Epidermal melanocyte (primary cell): Measurements from ENCODE around the gene ASS1.

Source experiments
- DNase-seq: peaks from one replicate; pipeline ENCODE4 v3.0.0; 2011; ENCODE audit warnings: low spot score; ENCODE audit not compliant: insufficient read length

Gene ASS1

DNA sequence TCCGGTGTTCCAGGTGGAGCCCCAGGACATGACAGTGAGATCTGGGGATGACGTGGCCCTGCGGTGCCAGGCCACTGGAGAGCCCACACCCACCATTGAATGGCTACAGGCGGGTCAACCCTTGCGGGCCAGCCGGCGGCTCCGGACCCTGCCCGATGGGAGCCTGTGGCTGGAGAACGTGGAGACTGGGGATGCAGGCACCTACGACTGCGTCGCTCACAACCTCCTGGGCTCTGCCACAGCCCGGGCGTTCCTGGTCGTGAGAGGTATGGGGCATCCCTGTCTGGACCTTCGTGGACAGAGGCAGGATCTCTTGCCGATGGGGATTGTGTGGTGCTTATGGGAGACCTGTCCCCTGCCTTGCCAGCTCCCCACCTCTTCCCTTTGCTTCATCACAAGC, 26.0 kb upstream of the ASS1 start:
- DNase-seq: no peak

DNA sequence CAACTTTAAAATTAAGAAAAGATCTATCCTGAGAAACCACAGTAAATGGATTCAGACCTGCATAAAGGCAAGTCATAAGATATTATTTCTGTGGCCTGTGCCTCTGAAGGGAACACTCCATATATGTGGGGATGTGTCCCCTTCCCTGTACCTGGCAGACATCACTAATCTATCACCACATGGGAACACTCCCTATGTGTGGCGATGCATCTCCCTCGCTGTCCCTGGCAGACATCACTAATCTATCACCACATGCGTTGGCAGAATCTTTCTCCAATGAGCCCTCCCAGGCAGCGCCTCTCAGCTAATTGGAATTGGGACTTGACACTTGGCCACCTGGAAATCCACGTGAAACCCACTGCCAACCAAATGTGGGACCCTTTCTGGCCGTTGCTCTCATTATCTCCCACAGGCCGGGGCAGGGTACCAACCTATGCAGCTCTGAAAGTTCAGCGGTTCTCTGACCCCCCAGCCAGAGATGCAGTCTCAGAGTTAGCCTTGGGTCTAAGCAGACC, 25.2 kb upstream of the ASS1 start:
- DNase-seq: no peak

DNA sequence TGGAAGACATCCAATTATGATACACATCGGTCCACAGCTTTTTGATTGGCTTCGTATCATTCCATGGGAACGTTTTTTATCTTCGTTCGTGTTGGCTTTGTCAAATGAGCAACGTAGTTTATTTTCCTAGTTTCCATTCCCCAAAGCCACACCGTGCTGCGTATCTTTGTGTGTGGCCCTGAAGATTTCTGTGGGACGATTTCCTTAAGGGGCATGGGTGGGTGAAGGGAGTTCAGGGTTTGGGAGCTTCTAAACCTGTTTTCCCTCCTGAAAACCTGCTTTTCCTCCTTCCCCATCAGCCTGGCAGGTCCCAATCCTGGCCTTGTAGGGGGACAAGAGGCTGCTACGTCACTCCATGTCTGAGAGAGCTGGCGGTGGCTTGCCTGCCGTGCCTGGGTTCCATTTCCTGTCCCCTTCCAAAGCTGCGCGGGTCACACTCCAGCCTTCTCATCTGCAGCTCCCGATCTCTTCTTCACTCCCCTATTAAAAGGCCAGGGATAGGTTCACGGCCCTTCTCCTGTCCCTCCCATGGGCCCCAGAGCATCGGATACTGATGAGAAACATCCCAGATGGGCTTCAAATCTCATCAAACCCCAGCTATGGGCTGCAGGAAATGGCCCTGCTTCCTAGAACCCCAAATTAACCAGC, 23.5 kb upstream of the ASS1 start:
- no peak for DNase-seq

DNA sequence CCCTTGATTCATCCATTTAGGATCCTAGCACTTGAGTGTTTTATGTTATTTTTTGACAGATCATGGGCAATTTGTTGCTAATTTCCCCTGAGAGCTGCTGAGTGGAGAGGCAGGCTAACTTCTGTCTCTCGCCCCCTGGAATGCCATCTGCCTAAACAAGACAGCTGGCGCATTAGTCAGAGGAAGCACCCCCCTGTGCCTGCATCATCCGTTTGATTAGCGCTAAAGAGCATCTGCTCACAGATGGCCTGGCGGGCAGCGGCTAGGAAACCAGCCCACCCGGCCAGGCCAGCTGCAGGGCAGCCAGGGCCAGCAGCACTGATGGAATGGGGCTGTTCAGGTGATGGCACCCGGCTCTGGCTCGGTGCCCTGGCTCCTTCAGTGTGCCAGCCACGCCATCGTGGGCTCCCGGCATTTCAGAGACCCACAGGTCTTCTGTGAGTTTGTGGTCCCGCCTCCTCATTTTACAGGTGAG, 22.9 kb upstream of the ASS1 start:
- DNase-seq: peak; percentile 79

DNA sequence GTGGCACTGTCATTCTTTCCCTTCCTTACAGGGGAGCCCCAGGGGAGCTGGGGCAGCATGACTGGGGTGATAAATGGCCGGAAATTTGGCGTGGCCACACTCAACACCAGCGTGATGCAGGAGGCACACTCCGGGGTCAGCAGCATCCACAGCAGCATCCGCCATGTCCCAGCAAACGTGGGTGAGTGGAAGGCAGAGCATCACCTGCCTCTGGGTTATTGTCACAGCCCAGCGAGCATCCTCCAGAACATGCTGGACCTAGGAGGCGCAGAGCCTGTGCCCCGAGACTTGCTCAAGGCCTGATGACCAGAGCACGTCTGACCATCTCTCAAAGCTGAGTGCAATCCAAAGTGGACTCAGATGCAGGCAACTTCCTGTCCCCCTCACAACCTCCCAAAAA, 22.2 kb upstream of the ASS1 start:
- DNase-seq: no peak

DNA sequence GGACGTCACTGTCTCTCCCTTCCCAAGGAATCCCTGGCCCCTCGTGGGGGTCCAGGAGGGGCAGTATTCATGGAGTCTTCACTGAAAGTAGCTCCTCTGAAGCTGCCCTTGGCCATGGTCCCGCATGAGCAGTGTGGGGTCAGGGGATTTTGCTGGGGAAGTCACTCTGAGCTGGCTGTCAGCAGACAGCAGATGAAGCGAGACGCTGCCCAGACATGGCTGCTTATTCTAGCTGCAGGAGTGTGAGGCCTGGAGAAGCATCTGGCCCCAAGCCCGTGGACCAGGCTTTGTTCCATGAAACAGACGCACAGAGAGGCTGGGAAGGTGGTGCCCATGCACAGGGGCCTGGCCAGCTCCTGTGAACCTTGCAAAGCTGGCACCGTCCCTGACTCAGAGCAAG, 21.5 kb upstream of the ASS1 start:
- DNase-seq: no peak

DNA sequence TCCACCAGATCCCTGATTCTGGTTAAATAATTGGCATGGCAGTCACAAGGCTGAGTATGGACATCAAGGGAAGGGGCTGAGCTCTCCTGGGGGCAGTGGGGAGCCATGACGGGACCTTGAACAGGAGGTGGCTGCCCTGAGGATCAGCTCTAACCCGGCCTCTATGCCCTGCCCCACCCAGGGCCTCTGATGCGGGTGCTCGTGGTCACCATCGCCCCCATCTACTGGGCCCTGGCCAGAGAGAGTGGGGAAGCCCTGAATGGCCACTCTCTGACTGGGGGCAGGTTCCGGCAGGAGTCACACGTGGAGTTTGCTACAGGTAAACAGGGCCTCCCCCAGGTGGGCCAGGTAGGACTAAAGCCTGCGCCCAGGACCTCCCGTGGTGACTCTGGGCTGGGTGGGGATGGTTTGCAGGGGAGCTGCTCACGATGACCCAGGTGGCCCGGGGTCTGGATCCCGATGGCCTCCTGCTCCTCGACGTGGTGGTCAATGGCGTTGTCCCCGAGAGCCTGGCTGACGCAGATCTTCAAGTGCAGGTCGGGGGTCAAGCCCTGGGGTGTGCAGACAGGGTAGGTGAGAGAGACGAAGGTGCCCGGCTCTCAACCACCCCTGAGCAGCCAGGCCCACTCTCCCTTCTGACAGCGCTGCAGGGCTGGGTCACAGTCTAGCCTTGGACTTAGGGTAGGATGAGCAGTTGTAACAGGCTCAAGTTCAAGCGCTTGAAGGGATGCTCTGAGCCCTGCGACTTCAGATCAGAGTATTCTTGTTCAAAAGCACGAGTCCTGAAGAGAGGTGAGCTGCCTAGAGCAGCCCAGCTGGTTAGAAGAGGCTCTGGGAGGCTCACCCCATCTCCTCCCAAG, 19.9 kb upstream of the ASS1 start:
- no peak for DNase-seq

DNA sequence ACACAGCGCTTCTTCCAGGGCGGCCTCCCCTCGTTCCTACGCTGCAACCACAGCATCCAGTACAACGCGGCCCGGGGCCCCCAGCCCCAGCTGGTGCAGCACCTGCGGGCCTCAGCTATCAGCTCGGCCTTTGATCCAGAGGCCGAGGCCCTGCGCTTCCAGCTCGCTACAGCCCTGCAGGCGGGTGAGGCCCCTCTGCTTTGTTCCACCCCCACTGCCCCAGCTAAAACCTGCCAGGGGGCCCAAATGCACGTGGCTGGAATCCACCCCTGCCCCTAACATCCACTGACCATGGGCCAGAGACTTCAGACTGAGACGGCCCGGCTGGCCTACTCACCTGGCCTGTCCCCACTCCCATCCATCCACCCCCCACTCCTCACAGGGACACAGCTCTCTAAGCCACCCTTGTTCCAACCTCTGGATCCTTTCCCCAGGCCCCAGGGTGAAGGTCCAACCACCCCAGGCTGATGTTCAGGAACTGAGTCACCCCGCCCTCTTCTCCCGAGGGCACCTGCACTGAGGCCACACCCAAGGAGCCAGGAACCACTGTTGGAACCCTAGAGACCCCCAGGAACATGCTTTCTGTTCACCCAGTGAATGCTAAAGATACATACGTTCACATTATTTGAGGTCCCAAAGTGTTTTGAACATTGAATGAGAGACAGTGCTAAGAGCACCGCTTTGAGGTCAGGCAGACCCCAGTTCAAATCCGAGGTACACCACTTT, 18.9 kb upstream of the ASS1 start:
- no peak for DNase-seq

DNA sequence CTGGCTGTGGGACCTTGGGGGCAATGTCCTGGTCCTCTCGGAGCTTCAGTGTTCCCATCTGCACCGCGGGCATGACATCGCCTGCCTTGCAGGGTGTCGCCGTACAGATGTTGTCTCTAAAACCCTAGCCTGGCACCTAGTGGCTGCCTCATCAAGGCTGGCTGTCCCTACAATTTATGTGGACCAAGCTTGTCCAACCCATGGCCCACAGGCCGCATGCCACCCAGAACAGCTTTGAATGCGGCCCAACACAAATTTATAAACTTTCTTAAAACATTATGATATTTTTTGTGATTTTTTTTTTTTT, 18.3 kb upstream of the ASS1 start:
- DNase-seq: no peak

DNA sequence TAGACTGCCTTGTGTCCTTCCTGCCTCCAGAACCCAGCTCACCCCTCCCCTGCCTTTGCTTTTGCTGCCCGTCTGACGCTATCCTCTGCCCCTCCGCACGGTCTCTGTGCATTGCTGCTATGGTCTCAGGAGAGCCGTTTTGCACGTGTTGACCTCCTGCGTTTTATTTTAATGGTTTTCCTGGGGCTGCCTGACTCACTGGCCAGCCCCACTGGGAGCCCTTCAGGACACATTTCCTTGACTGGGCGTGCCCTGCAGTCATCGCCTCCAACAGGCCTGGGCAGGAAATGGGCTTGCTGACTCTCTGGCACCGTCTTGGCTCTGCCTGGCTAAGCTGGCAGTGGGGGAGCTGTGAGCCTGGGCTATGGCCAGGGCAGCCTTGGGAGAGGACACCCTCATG, 17.9 kb upstream of the ASS1 start:
- DNase-seq: peak; percentile 80

DNA sequence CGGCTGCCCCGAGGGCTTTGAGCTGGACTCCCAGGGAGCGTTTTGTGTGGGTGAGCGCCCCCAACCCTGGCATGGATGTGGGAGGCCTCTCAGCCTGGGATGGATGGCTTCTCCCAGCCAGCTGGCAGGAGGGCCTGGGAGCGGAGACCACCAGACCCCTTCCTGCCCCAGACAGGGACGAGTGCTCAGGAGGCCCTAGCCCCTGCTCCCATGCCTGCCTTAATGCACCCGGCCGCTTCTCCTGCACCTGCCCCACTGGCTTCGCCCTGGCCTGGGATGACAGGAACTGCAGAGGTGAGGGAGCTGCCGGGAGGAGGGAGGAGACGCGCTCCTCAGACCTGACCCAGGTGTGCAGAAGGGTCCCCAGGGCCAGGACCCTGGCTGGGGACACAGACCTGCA, 17.4 kb upstream of the ASS1 start:
- DNase-seq: no peak

DNA sequence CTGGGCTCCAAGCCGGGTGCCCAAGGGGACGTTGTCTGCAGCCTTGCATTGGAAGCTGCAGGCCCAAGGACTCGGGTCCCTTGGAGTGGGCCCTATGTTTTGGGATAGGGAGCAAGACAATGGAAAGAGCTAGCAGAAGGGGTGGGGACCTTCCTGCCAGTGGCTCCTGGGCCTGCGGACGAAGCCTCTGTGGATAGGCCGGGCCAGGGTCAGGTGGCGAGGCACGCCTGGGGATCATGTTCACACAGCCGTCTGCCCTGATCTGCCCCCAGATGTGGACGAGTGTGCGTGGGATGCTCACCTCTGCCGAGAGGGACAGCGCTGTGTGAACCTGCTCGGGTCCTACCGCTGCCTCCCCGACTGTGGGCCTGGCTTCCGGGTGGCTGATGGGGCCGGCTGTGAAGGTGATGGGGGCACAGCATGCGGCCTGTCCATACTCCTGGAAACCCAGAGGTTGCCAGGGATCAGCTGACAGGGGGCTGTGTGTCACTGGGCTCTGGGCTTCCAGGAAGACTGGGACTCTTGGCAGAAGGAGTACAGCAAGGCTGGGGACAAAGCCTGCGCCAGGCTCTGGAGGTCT, 16.6 kb upstream of the ASS1 start:
- no peak for DNase-seq

DNA sequence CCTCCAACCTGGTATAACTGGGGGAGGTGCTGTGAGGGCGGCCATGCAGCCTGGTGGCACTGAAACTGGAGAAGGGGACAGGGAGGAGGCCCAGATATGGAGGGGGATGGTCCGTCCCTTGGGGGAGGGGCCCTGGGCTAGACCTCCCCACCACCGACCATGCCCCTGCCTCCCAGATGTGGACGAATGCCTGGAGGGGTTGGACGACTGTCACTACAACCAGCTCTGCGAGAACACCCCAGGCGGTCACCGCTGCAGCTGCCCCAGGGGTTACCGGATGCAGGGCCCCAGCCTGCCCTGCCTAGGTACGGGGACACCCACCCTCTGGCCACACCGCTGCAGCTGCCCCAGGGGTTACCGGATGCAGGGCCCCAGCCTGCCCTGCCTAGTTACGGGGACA, 15.4 kb upstream of the ASS1 start:
- DNase-seq: no peak

DNA sequence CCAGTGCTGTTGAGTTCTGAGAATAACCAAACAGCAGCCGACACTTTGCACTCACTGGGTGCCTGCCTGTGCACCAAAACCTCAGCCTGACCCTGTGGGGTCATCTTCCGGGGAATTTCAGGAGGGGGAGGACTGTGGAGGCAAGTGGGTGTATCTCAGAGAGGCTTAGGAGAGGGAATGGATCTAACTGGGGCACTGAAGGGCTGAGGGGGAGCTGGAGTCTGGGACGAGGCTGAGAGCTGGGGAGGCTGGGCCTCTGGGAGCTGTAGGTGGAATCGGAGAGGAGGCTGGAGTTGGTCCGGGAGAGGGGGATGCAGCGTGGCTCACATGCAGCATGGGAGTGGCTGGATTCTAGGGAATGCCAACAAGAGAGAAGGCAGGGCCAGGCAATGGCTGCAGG, 14.9 kb upstream of the ASS1 start:
- DNase-seq: no peak

DNA sequence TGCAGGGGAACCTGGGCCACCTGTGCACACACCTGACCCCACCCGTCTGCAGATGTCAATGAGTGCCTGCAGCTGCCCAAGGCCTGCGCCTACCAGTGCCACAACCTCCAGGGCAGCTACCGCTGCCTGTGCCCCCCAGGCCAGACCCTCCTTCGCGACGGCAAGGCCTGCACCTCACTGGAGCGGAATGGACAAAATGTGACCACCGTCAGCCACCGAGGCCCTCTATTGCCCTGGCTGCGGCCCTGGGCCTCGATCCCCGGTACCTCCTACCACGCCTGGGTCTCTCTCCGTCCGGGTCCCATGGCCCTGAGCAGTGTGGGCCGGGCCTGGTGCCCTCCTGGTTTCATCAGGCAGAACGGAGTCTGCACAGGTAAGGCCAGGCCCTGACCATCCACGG, 14.5 kb upstream of the ASS1 start:
- no peak for DNase-seq

DNA sequence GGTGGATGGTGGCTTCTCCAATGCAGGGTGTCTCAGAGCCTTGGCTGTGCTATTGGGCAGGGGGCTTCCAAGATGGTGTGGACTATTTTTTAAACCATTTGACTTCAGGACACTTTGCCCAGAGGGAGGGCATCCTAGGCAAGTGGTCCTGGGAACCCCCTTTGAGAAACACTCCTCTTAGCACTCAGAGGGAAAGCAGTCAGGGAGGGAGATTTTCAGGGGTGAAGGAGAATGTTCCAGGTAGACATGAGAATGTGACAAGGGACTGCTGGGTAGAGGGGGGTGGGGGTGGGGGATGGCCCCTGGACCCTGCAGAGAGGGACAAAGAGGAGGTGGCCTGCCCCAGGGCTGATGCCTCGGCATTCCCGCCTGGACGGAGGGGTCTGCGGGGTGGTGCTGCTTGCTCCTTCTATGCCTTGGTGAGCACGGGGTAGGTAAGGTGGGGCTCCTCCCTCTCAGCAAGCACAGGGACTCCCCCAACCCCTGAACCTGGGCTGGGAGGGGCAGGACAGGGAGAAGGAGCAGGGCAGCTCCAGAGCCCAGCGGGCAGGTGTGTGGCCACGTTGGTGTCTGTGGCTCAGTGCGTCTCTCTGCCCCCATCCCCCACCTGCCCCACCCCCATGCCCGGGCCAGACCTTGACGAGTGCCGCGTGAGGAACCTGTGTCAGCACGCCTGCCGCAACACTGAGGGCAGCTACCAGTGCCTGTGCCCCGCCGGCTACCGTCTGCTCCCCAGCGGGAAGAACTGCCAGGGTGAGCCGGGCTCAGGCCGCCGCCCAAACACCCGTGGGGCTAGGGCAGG, 13.8 kb upstream of the ASS1 start:
- DNase-seq: no peak

DNA sequence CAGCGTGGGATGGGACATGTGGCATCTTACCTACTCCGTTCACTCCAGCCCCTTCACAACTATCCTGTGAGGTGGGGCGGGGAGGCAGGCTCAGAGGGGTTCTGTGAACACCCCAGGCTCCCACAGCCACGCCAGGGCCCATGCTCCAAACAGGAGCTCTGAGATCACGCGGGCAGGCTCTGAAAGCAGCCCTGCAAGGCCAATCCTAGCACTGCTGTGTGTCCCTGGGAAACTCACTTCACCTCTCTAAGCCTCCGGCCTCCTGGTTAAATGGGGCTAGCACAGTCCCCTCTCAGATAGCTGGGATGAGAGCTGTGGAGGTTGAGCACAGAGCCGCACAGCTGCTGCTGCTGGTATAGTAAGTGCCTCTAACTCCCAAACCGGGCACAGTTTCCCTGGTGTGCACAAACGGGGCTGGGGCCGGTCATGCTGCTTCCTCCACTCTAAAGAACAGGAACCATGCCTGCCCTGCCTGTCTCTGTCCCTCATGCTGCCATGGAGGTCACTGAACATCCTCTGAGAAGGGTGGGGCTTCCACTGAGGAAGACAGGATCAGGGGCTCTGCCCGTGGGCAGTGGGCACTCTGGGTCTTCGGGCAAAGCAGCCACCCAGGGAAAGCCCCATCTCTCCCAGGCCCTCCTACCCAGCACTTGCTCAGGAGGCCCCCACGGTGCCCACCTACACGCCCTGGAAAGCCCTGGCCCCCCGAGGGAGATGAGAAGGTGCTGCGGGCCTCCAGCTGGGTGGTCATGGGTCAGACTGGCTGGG, 13.0 kb upstream of the ASS1 start:
- DNase-seq: no peak

DNA sequence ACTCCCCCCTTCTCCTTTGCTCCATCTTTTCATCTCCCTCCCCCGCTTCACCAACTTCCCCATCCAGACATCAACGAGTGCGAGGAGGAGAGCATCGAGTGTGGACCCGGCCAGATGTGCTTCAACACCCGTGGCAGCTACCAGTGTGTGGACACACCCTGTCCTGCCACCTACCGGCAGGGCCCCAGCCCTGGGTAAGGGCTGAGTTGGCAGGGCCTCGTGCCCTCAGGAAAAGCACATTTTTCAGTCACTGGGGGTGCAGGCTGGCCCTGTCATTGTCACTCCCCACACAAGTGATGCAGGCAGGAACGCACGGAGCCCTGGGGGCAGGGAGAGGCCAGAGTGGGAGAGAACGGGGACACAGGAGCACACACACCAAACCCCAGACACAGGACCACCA, 12.4 kb upstream of the ASS1 start:
- DNase-seq: no peak

DNA sequence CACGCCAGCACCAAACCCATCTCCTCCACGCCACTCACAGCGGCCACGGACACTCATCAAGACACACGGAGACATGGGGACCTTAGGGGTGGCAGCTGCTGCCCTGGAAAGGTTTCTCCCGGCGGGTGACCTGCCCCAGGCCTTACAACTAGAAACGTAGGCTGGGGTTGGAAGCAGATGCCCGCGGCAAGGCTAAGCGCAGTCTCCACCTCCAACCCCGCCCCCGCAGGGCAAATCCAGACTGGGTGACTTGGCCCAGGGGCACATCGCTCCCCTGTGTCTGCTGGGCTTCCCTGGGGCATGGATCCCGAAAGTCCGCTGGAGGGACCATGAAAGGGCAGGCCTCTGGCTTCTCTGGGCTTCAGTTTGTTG, 12.0 kb upstream of the ASS1 start:
- DNase-seq: no peak

DNA sequence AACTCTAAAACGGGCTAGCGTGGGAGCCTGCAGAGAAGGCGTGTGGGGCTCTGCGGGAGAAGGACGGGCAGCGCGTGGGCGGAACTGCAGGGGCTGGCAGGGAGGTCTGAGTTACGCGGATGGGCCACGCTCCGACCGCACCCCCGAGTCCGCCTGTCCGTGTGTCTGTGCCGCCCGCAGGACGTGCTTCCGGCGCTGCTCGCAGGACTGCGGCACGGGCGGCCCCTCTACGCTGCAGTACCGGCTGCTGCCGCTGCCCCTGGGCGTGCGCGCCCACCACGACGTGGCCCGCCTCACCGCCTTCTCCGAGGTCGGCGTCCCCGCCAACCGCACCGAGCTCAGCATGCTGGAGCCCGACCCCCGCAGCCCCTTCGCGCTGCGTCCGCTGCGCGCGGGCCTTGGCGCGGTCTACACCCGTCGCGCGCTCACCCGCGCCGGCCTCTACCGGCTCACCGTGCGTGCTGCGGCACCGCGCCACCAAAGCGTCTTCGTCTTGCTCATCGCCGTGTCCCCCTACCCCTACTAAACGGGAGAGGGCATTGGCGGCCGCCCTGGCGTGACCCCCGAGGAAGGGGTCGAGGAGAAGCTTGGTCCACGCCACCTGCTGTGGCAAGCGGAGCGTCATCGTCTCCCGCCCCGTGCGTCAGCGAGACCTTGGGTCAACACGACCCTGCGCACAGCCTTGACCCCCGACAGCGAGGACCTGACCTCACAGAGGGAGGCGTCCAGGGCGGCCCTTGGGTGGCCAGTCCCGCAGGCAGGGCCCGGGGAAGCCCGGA, 11.4 kb upstream of the ASS1 start:
- DNase-seq: peak; percentile 66
